Mesendoderm (in vitro differentiated cells): ENCODE measurements around the gene PRR3.

Experiments used
- small RNA-seq: library from polyadenylated mRNA; stranded (forward); fragments of <200 nt; extraction: miRNeasy Mini kit (QIAGEN cat#:217004); gene quantifications from one replicate; pipeline ENCODE3, GENCODE V24; 2013; ENCODE audit not compliant: insufficient read depth

PRR3 gene

Small RNA genes within 50 kb of the gene (small RNA-seq; reads per million reads assigned to genes)
- gene MIR877: 360 reads per million, percentile 98 among the genes with 10 or more reads in this experiment
